ENCODE results near the gene RIPK4.

The RIPK4 gene

DNA sequence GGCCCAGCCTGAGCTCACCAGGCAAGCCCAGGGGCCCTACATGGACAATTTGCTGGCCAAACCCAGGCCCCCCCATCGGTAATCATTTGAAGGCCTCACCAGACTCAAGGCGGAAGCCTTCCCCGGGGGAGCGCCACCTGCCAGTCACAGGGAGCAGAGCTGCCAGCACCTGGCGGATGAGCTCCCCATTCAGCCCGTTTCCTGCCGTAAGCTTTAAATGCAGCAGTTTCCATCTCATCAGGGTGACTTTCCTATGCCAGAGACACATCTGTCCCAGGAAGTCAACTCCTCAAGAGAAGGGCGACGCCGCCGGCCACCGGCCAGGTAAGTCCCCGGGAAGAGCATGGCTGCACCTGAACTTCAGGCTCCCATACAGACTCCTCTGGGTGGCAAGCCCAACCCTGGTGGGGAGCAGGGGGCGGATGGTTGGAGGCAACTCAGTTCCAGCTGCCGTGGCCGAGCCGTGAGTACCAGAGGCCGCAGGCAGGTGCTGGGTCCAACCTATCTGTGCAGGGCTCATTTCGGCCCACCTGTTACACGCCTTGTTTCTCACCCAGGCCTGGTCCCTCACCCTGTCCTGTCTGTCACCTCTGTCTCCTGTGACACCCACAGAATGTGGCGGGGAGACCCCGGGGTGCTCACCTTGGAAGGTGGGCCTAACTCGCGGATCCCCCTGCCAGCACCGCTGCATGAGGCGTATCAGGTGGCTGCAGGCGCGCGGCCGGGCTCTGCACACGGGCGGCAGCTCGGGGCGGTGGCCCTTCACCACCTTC, 20.7 kb downstream of the RIPK4 start:
- Histone ChIP-seq H3K27me3 (ENCODE audit: insufficient read depth, low read length, poor library complexity) (no peaks in the 10 kb centered on the region), H3K18ac (ENCODE audit: low read length) (no peak overlapping the region), H3K56ac (ENCODE audit: low read length) (no peak overlapping the region), H4K5ac (ENCODE audit: low read length) (no peak overlapping the region), H4K8ac (ENCODE audit: low read depth, low read length) (no peak overlapping the region), H3K4me3 (ENCODE audit: low read length) (no peak overlapping the region), H3K23ac (ENCODE audit: low read length) (no peak overlapping the region), H3K4ac (ENCODE audit: low read depth, low read length) (no peak overlapping the region), H2BK5ac (ENCODE audit: low read length) (no peak overlapping the region), H3K79me2 (ENCODE audit: control insufficient read depth, insufficient read depth, low read length) (no peaks in the 10 kb centered on the region), H3K27ac (ENCODE audit: low read depth, low read length) (no peak overlapping the region), H2BK120ac (ENCODE audit: low read depth, low read length) (no peak overlapping the region), H2BK15ac (replicated peaks; ENCODE audit: low read depth) (no peak overlapping the region), H3K4me2 (ENCODE audit: low read length) (no peak overlapping the region), H3K9ac (ENCODE audit: low read length) (no peak overlapping the region), H3K4me1 (ENCODE audit: control insufficient read depth, low read depth, low read length) (no peaks in the 10 kb centered on the region), H3K36me3 (ENCODE audit: control insufficient read depth, insufficient read depth, low read length) (peaks cover 2% of the 10 kb centered on the region), H3K79me1 (ENCODE audit: low read length) (no peaks in the 10 kb centered on the region), H2AK5ac (ENCODE audit: low read length) (no peak overlapping the region)
- no peak for DNase-seq
- no CpG with 5 or more reads among the region's 34 CpGs for WGBS (ENCODE audit: extremely low coverage, insufficient coverage, low lambda C conversion rate)

DNA sequence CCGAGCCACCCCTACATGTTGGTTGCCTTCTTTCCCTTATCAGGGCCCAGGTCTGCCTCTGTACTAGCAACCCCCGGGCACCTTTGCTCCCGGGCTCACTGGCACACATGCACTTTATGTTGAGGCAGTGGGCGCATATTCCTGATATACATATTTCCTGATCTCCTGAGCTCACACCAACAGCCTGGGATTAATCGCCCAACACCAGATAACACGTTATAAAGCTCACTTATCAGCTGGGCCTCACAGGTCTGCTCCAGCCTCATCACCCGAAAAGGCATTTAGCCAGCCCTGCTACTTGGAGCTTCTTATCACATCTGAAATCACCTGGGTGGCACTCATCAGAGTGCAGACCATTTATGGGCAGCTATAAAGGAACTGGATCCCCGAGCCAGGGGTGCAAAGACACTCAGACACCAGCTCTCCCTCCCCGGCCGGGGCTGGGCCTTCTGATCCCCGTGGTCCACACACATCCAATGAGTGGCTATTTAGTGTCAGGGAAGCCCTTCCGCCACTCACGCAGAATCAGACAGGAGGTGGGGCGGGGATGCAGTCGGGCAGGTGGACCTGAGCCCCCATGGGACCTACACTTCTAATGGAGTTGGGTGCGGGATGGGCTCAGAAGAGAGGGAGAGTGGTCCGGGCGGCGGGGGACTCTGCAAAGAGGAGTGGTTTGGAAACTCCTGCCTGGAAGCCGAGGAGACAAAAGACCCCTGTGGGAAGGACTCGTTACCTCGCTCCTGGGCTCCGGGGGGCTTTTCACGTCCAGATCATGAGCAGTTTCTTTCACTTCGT, 21.6 kb downstream of the RIPK4 start:
- Histone ChIP-seq H3K4ac (ENCODE audit: low read depth, low read length) (no peak overlapping the region), H3K23ac (ENCODE audit: low read length) (no peak overlapping the region), H2AK5ac (ENCODE audit: low read length) (no peak overlapping the region), H3K18ac (ENCODE audit: low read length) (no peak overlapping the region), H3K27ac (ENCODE audit: low read depth, low read length) (no peak overlapping the region), H4K8ac (ENCODE audit: low read depth, low read length) (no peak overlapping the region), H3K79me1 (ENCODE audit: low read length) (no peaks in the 10 kb centered on the region), H2BK15ac (replicated peaks; ENCODE audit: low read depth) (no peak overlapping the region), H3K4me2 (ENCODE audit: low read length) (no peak overlapping the region), H3K4me3 (ENCODE audit: low read length) (no peak overlapping the region), H2BK120ac (ENCODE audit: low read depth, low read length) (no peak overlapping the region), H3K4me1 (ENCODE audit: control insufficient read depth, low read depth, low read length) (no peaks in the 10 kb centered on the region), H3K9ac (ENCODE audit: low read length) (no peak overlapping the region), H2BK5ac (ENCODE audit: low read length) (no peak overlapping the region), H3K36me3 (ENCODE audit: control insufficient read depth, insufficient read depth, low read length) (peaks cover 4% of the 10 kb centered on the region), H3K79me2 (ENCODE audit: control insufficient read depth, insufficient read depth, low read length) (no peaks in the 10 kb centered on the region), H4K5ac (ENCODE audit: low read length) (no peak overlapping the region), H3K56ac (ENCODE audit: low read length) (no peak overlapping the region), H3K27me3 (ENCODE audit: insufficient read depth, low read length, poor library complexity) (no peaks in the 10 kb centered on the region)
- DNase-seq, result no peak
- no CpG with 5 or more reads among the region's 25 CpGs for WGBS (ENCODE audit: extremely low coverage, insufficient coverage, low lambda C conversion rate)

DNA sequence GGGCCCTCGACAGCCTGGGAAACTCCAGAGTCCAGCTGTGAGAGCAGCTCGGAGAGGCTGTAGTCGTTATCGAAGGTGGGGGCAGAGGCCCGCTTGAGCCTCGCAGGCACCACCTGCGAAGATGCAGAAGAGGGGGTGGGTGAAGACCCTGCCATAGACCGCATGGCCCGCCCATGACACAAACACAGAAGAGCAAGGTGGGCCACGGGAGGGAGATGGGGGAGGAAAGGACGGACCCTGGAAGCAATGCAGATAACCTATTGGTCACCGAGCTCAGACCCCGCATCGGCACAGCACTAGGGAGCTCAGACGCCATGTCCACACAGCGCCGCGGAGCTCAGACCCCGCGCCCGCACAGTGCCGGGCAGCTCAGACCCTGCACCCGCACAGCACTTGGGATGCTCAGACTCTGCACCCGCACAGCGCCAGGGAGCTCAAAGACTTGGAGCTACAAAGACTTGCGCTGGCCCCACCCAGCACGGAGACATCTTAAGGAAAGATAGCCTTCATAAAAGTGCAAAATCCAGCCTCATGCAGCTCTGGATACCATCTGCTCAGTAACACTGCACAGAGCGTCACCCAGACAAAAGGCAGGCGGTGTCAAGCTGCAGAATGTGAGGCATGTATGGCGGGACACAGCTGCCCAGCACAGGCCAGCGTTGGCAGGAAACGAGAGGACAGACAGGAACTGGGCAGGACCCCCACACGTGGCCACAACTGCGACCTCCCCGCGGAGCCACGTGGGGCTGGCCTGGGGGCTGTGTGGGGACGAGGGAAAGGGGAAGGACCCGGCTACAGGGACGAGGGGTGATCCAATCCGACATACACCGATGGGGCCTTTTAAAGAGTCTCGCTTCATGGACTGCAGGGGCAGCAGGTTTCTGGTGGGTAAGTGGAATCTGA, 22.6 kb downstream of the RIPK4 start:
- H3K4me2 ChIP-seq (ENCODE audit: low read length), result no peak overlapping the region
- no peak overlapping the region for H2BK120ac ChIP-seq (ENCODE audit: low read depth, low read length)
- no peak overlapping the region for H2AK5ac ChIP-seq (ENCODE audit: low read length)
- no peaks in the 10 kb centered on the region for H3K27me3 ChIP-seq (ENCODE audit: insufficient read depth, low read length, poor library complexity)
- H2BK5ac ChIP-seq (ENCODE audit: low read length), result no peak overlapping the region
- H3K79me1 ChIP-seq (ENCODE audit: low read length), result no peaks in the 10 kb centered on the region
- H4K8ac ChIP-seq (ENCODE audit: low read depth, low read length), result no peak overlapping the region
- H3K36me3 ChIP-seq (ENCODE audit: control insufficient read depth, insufficient read depth, low read length), result peaks cover 6% of the 10 kb centered on the region
- no peak overlapping the region for H3K18ac ChIP-seq (ENCODE audit: low read length)
- H3K56ac ChIP-seq (ENCODE audit: low read length), result no peak overlapping the region
- H3K27ac ChIP-seq (ENCODE audit: low read depth, low read length), result no peak overlapping the region
- H4K5ac ChIP-seq (ENCODE audit: low read length), result no peak overlapping the region
- no peak overlapping the region for H3K4me3 ChIP-seq (ENCODE audit: low read length)
- no peak overlapping the region for H3K4ac ChIP-seq (ENCODE audit: low read depth, low read length)
- DNase-seq, result no peak
- H3K23ac ChIP-seq (ENCODE audit: low read length), result no peak overlapping the region
- H3K79me2 ChIP-seq (ENCODE audit: control insufficient read depth, insufficient read depth, low read length), result no peaks in the 10 kb centered on the region
- no peak overlapping the region for H3K9ac ChIP-seq (ENCODE audit: low read length)
- no peak overlapping the region for H2BK15ac ChIP-seq (replicated peaks; ENCODE audit: low read depth)
- H3K4me1 ChIP-seq (ENCODE audit: control insufficient read depth, low read depth, low read length), result no peaks in the 10 kb centered on the region
- WGBS (ENCODE audit: extremely low coverage, insufficient coverage, low lambda C conversion rate), result no CpG with 5 or more reads among the region's 43 CpGs

DNA sequence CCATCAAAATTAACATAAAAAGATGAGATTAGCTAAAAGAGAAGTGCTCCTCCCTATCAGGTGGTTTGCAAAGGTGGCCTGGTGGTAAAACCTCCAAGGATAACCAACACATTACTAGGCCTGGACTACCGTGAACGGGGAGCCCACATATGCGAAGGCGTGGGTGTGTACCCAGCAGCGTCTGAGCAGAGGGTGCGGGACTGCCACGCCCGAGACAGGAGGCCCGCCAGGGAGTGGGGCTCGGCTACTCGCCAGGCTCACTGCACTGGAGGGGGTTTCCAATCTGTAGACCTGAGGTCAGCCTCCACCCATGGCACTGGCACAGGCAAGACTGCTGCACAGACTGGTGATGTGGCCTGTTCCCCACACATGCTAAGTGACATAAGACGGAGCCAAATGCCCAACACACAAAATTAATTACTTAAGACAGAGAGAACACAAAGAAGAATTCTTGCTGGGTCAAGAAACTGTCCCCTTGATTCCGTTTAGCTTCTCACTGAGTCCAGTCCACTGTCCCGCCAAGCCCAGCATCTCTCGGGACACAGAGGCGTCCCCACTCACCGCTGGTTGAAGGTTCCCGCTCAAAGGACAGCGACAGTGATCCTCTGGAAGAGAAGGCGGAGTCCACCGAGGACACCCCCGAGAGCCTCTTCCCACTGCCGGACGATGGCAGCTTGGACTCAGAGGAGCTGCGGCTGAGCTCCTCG, 23.4 kb downstream of the RIPK4 start:
- H3K79me2 ChIP-seq (ENCODE audit: control insufficient read depth, insufficient read depth, low read length), result no peaks in the 10 kb centered on the region
- H3K9ac ChIP-seq (ENCODE audit: low read length), result no peak overlapping the region
- no CpG with 5 or more reads among the region's 26 CpGs for WGBS (ENCODE audit: extremely low coverage, insufficient coverage, low lambda C conversion rate)
- H4K5ac ChIP-seq (ENCODE audit: low read length), result no peak overlapping the region
- no peak overlapping the region for H3K4ac ChIP-seq (ENCODE audit: low read depth, low read length)
- no peaks in the 10 kb centered on the region for H3K27me3 ChIP-seq (ENCODE audit: insufficient read depth, low read length, poor library complexity)
- no peak overlapping the region for H3K56ac ChIP-seq (ENCODE audit: low read length)
- H3K79me1 ChIP-seq (ENCODE audit: low read length), result no peaks in the 10 kb centered on the region
- no peak overlapping the region for H2BK5ac ChIP-seq (ENCODE audit: low read length)
- H3K4me3 ChIP-seq (ENCODE audit: low read length), result no peak overlapping the region
- peaks cover 6% of the 10 kb centered on the region for H3K36me3 ChIP-seq (ENCODE audit: control insufficient read depth, insufficient read depth, low read length)
- H3K18ac ChIP-seq (ENCODE audit: low read length), result no peak overlapping the region
- H3K4me1 ChIP-seq (ENCODE audit: control insufficient read depth, low read depth, low read length), result no peaks in the 10 kb centered on the region
- no peak overlapping the region for H3K27ac ChIP-seq (ENCODE audit: low read depth, low read length)
- no peak overlapping the region for H4K8ac ChIP-seq (ENCODE audit: low read depth, low read length)
- H3K4me2 ChIP-seq (ENCODE audit: low read length), result no peak overlapping the region
- no peak overlapping the region for H2BK15ac ChIP-seq (replicated peaks; ENCODE audit: low read depth)
- no peak overlapping the region for H2BK120ac ChIP-seq (ENCODE audit: low read depth, low read length)
- DNase-seq, result no peak
- H2AK5ac ChIP-seq (ENCODE audit: low read length), result no peak overlapping the region
- H3K23ac ChIP-seq (ENCODE audit: low read length), result no peak overlapping the region

DNA sequence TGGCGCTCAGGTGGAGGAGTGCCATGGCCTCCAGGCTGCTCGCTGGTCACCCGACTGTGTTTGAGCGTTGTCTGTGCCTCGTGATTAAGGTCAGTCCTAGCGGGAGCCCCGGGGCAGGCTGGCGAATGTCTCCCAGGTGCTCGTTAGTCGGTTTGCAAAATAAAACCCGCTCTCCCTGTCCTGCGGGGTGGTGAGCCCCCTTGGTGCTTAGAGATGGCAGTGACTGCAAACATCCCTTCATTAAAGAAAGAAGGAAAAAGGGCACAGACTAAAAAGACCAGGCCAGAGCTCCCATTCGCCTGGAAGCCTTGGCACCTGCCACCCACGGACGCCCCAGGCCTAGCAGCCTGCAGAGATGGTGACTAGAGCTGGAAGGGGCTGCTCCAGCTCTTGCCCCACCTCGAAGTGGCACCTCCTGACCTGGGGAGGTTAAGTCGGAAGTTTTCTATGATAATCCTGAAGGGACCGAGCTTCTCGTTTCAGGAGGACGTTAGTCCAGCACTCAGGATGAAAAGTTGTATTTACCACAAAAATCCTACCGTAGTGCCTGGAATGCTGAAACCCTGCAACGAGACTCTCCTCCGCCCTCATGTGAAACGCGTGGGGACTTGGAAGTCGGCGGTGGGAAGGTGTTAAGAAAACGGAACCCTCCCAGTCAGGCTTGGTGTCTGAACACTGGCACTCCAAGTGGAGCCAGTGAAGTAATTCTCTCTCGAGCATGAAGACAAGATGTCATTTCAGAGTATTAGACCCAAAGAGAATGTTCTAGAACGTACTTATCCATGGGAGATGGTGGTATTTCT, 24.6 kb downstream of the RIPK4 start:
- Histone ChIP-seq H3K18ac (ENCODE audit: low read length) (no peak overlapping the region), H3K36me3 (ENCODE audit: control insufficient read depth, insufficient read depth, low read length) (peaks cover 6% of the 10 kb centered on the region), H3K4ac (ENCODE audit: low read depth, low read length) (no peak overlapping the region), H3K56ac (ENCODE audit: low read length) (no peak overlapping the region), H3K9ac (ENCODE audit: low read length) (no peak overlapping the region), H2BK5ac (ENCODE audit: low read length) (no peak overlapping the region), H2BK15ac (replicated peaks; ENCODE audit: low read depth) (no peak overlapping the region), H3K23ac (ENCODE audit: low read length) (no peak overlapping the region), H3K27me3 (ENCODE audit: insufficient read depth, low read length, poor library complexity) (no peaks in the 10 kb centered on the region), H2AK5ac (ENCODE audit: low read length) (no peak overlapping the region), H3K79me1 (ENCODE audit: low read length) (no peaks in the 10 kb centered on the region), H3K27ac (ENCODE audit: low read depth, low read length) (no peak overlapping the region), H3K4me3 (ENCODE audit: low read length) (no peak overlapping the region), H2BK120ac (ENCODE audit: low read depth, low read length) (no peak overlapping the region), H3K4me2 (ENCODE audit: low read length) (no peak overlapping the region), H3K79me2 (ENCODE audit: control insufficient read depth, insufficient read depth, low read length) (no peaks in the 10 kb centered on the region), H4K5ac (ENCODE audit: low read length) (no peak overlapping the region), H4K8ac (ENCODE audit: low read depth, low read length) (no peak overlapping the region), H3K4me1 (ENCODE audit: control insufficient read depth, low read depth, low read length) (no peaks in the 10 kb centered on the region)
- no peak for DNase-seq
- WGBS (ENCODE audit: extremely low coverage, insufficient coverage, low lambda C conversion rate), result no CpG with 5 or more reads among the region's 30 CpGs
